GM13977 (cell line): ENCODE measurements around the gene GABRR2.

Experiments used
- DNase-seq: peaks from one replicate; pipeline ENCODE4 v3.0.0; 2012; ENCODE audit warnings: low spot score
- CTCF ChIP-seq: IDR thresholded peaks from 2 replicates; pipeline ENCODE4 v1.5.1; 2012; ENCODE audit warnings: mild to moderate bottlenecking, control low read depth; ENCODE audit not compliant: insufficient read depth; ENCODE audit errors: extremely low read depth, missing control alignments
- in situ Hi-C: fragments of 300-500 bp; cut with MboI; formaldehyde crosslinking; loops from one replicate; pipeline ENCODE4 v1.12.0; 2022; ENCODE audit warnings: low sequenced_read_pairs, low pct_unique_long_range_greater_than_20kb, mixed read lengths, inconsistent platforms; ENCODE audit not compliant: unreplicated experiment

Gene GABRR2

GRCh38 chr6:89330910-89331309 is 15.8 kb upstream of the GABRR2 start:
- in situ Hi-C loops, result no loop called here
- TF ChIP-seq CTCF, result no peak
- DNase-seq, result no peak

- in situ Hi-C loops, result no loop called here
- TF ChIP-seq CTCF, result no peak
- DNase-seq, result no peak
These were observed 13.9 kb upstream of the GABRR2 start for GRCh38 chr6:89328976-89329375.

GRCh38 chr6:89324304-89324703 is 9.2 kb upstream of the GABRR2 start:
- TF ChIP-seq CTCF, result no peak
- no peak for DNase-seq
- in situ Hi-C loops, result no loop called here

- DNase-seq, result no peak
- in situ Hi-C loops, result no loop called here
- TF ChIP-seq CTCF, result no peak
These were observed 8.4 kb upstream of the GABRR2 start for GRCh38 chr6:89323511-89323971.

- in situ Hi-C loops, result no loop called here
- no peak for DNase-seq
- no peak for TF ChIP-seq CTCF
These were observed 6.3 kb upstream of the GABRR2 start for GRCh38 chr6:89321131-89321970.

- DNase-seq, result no peak
- TF ChIP-seq CTCF, result no peak
- in situ Hi-C loops, result no loop called here
These were observed 5.0 kb upstream of the GABRR2 start for GRCh38 chr6:89320012-89320559.
